RCC 7860 (cell line): ENCODE data around the gene PLEKHH3.

ENCODE experiments used
- DNase-seq: peaks from one replicate; pipeline ENCODE4 v3.0.0-alpha.2; 2015; ENCODE audit warnings: low spot score
- FAIRE-seq: peaks from 2 replicates; lab custom pipeline; 2012; peaks lifted over from hg19 to GRCh38; lab: Jason Lieb, UNC

Gene PLEKHH3

DNA sequence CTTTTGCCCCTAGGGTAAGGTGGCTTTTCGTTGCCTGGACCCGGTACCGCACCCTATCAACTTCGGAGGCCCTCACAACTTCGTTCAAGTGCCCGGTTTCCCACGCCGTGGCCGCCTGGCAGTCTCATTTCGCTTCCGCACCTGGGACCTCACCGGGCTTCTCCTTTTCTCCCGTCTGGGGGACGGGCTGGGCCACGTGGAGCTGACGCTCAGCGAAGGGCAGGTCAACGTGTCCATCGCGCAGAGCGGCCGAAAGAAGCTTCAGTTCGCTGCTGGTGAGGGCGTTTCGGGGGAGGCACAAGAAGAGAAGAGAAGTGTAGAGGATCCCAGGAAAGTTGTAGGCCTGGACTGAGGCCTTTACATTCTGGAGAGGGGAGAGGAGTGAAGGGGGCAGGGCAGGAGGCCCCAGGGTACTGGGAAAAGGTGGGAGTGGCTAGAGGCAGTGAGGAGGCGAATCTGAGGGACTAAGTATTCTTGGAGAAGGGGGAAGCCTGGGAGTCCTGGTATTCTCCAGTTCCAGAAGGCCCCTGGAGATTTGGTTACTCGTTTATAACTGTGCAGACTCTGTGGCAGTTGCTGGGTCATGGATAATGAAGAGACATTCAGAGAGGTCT lies 11.0 kb upstream of the PLEKHH3 start:
- FAIRE-seq (no peak), DNase-seq (no peak)

DNA sequence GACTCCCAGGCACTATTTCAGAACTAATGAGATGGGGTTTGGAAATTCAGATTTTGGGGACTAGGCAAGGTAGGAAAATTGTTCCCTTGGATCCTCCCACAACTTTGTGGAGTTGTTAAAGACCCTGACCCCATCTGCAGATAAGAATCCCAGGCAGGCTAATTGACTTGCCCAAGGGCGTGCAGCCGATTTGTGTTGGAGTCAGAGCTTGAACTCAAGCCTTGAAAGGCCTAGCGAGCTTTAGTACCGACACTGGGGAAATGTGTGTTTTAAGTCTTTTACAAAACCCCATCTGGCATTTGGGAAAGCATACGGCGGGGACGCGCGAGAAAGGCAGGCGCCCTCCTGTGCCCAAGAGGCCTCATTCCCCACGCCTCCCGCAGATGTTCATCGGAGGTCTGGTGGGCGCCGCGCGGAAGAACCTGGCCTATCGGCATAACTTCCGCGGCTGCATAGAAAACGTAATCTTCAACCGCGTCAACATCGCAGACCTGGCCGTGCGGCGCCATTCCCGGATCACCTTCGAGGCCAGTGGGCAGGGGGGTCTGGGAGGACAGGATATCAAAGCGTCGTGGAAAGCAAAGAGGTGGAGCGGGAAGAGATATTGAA lies 9.8 kb upstream of the PLEKHH3 start:
- no peak for FAIRE-seq
- DNase-seq = no peak

DNA sequence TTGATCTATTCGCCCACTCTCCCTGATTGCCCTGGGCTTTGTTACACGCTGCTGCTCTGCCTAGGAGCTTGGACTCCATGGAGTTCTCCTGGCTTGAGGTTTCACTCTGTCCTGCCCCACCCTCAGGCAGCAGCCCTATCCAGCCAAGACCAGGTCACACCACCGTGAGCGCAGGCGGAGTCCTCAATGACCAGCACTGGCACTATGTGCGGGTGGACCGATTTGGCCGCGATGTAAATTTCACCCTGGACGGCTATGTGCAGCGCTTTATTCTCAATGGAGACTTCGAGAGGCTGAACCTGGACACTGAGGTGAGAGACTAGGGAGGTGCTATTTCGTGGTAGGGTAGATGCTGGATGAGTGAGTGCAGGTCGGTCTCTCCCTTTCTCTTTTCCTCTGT lies 9.0 kb upstream of the PLEKHH3 start:
- FAIRE-seq (no peak), DNase-seq (no peak)

DNA sequence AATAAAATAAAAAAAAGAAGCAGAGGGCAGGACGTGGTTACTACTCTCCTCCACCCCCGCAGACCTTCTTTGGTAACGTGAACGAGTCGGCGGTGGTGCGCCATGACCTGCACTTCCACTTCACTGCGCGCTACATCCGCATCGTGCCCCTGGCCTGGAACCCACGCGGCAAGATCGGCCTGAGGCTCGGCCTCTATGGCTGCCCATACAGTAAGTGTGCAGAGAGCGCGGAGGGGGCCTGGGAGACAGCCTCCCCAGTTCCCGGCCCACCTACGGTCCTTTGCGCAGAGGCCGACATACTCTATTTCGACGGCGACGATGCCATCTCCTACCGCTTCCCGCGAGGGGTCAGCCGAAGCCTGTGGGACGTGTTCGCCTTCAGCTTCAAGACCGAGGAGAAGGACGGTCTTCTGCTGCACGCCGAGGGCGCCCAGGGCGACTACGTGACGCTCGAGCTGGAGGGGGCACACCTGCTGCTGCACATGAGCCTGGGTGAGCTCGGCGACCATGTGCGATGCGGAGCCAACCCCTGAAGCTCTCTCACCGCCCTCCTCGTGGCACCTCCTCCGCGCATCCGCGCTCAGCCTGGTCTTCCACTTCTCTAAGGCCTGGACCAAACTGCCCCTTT lies 8.2 kb upstream of the PLEKHH3 start:
- DNase-seq = no peak
- no peak for FAIRE-seq

DNA sequence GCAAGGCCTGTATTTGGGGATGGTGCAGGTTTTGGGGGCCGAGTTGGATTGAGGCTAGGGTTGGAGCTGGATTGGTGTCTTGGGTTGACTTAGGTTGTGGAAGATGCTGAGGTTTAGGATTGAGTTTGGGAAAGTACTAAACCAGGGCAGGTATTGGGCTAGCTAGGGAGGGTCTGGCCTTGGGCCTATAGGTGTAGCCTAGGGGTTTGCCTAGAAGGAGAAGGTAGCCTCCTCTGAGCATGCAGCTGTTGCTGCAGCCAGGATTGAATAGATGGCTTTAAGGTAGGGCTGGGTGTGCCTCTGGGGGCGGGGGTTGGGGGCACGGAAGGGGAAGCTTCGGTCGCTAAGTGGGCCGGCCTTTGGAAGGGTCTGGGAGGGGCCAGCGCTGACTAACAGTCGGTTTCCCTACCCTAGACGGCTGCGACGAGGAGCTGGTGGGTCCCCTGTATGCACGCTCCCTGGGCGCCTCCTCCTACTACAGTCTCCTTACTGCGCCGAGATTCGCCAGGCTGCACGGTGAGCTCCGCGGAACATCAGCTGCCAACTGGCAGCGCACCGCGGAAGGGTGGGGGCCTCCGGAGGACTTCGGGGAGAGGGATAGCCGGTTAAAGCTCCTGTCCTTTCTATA lies 6.7 kb upstream of the PLEKHH3 start:
- no peak for FAIRE-seq
- DNase-seq = no peak

DNA sequence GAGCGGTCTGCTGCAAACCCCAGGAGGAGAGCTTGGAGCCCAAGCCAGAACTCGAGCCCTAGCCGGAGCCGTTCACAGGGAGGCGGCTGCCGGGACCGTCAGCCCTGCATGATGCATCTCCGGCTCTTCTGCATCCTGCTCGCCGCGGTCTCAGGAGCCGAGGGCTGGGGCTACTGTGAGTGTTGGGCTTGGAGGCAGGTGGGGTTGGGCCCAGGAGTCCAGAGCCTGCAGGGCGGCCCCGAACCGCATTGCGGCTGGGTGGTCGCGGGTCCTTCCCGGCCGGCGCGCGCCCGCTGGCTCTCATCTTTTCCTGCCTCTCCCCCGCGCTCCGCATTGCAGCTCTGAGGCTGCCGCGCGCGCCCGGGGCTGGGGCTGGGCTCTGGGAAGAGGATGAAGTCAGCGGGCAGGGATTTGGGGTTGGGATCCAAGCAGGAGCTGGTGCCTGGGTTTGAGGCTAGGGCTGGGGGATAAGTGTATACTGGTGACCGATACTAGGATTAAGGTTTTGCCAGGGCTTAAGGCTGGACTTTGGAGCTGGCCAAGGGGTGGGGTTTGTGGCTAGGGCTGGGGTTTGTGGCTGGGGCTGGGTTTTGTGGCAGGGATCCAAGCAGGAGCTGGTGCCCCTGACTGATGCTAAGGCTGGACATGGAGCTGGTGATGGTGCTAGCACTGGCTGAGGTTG lies 6.1 kb upstream of the PLEKHH3 start:
- FAIRE-seq (no peak), DNase-seq (peak; percentile 28)

DNA sequence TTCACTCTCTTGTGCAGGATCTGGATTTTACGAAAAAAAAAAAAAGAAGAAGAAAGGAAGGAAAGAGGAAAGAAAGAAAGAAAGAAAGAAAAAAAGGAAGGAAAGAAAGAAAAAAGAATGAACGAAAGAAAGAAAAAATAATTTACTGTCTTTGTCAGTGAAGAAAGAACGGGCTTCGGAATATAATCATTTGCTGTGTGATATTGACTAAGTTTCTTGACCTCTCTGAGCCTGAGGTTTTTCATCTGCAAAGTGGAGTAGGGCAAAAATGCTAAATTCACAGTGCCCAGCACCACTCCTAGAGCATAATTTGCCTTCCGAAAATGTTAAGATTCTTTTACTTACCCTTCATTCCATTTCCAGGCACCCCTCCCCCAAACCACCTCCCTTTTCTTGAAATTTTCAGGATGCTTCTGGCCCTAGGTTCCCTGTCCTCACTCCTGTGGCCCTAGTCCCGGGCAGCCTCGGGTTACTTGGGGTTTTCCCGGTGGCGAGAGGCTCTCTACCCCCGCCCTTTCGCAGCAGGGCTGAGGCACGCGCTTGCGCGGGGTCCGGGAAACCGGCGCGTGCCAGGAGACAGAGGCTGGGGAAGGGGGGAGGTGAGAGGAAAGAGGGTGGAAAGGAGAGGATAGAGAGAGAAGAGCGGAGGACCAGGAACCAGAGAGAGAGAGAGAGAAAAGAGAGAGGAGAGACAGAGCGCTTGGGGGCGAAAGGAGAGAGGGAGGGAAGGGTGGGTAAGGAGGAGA lies 5.4 kb upstream of the PLEKHH3 start, which contains the start of gene CNTNAP1:
Gene CNTNAP1, plus strand, starts transcription at position 556 of the 746 bp plus-strand sequence. CDS start 299 bp downstream, outside the sequence.
- FAIRE-seq (peak; percentile 58), DNase-seq (peak; percentile 64)

DNA sequence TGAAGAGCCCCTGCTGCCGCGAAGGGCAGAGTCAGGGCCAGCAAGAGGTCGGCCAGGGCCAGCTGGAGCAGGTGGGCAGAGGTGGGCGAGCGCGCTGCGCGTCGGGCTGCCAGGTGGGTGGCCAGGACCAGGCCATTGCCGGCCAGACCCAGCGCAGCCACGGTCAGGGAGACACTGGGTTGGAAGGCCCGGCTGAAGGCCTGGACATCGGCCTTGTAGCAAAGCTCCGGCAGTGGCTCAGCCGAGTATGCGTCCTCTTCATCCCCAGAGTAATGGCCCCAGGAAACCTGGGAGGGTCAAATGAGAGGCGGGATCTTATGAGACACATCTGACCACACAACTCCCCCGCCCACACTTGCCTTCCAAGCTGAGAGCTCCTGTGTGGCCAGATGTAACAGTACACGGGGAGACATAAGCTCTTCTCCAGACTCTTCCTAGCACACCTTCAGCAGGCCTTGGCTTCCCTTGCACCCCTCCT lies 3.6 kb upstream of the PLEKHH3 start:
- FAIRE-seq = no peak
- DNase-seq = peak; percentile 18

DNA sequence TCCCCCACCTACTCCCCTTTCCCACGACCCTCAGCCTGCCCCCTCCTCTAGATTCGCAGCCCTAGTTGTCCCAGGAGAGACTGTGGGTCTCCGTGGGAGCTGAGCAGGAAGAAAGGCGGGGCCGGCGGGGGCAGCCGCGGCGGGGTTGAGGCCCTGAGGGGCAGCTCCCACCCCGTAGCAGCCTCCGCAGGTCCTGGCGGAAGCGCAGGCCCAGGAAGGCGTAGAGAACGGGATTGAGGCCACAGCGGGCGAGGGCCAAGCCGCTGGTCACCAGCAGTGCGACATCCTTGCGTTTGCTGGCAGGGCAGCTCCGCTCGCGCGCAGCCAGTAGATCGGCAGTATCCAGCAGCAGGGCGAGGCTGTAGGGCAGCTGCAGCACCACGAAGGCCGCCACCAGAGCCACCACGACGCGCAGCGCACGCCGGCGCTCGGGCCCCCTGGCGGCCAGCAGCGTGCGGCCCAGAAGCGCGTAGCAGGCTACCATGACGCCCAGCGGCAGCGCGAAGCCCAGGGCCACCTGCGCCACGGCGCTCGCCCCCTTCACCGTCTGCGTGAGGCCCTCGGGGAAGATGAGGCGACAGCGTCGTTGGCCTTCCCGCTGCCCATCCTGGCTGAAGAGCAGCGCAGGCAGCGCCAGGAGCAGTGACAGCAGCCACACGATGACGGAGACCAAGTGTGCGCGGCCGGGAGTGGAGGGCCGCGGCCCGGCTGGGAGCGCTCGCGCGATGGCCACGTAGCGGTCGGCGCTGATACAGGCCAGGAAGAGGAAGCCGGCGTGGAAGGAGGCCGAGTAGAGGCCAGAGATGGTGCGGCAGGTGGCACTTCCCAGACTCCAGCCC lies 2.9 kb upstream of the PLEKHH3 start:
- FAIRE-seq (no peak), DNase-seq (peak; percentile 69)

DNA sequence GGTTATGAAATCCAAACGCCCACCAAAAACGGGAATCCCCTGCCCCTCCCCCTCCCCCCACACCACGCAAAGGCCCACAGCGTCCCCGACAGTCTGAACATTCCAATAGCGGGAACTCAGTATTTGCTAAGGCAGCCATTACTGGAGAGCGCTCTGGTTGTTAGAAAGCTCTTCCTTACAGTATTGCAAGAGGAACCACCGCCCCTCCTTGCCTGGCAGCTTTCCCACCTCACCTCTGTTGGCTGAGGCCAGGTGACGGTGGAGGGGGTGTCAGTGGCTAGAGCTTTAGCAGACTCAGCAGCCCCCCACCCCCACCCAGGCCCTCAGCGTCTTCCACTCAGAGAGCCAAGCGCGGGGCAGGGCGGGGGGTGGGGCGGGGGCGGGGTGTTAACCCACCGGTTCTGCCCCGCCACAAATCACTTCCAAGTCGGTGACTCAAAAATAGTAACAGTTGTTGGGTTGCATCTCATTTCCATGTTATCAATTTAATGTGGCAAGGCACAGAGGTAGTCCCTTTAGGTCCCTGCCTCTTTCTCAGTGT lies 2.2 kb upstream of the PLEKHH3 start:
- DNase-seq = peak; percentile 69
- no peak for FAIRE-seq

DNA sequence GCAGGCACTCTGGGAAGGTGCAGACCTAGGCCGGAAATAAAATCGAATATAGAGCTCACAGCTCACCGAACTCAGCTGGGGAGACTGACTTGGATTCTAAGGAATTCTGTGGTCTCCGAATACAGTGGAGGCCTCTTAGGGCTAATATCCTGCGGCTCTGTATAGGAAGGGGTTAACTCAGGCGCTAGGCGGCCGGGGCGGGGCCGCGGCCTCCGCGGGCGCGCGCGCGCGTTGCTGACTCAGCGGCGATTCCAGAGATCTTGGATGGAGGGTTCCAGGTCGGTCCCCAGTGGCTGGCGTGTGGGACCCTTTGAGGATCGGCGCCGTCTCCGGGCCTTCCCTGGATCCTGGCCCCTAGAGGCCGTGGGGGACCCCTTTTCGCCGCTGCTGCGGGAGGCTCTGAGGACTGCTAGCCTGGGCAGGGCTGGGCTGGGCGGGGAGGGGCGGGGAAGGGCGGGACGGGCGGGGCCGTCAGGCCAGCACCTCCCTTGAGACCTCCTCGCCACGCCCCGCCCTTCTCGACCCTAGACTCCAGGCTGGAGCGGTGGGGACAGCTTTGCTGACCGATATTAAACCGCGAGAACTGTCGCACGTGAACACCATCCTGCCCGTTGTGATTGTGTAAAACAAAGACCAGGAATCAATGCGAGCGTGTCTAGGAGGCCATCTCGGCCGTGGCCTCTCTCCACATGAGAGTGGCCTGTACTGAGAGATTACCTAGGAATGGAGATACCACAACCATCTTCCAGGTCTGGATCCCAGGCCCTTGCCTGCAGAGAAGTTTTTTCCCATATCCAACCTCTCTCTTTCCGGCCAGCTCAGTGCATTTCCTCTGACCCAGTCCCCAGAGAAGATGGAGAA lies 1.4 kb upstream of the PLEKHH3 start:
- peak; percentile 92 for DNase-seq
- no peak for FAIRE-seq

DNA sequence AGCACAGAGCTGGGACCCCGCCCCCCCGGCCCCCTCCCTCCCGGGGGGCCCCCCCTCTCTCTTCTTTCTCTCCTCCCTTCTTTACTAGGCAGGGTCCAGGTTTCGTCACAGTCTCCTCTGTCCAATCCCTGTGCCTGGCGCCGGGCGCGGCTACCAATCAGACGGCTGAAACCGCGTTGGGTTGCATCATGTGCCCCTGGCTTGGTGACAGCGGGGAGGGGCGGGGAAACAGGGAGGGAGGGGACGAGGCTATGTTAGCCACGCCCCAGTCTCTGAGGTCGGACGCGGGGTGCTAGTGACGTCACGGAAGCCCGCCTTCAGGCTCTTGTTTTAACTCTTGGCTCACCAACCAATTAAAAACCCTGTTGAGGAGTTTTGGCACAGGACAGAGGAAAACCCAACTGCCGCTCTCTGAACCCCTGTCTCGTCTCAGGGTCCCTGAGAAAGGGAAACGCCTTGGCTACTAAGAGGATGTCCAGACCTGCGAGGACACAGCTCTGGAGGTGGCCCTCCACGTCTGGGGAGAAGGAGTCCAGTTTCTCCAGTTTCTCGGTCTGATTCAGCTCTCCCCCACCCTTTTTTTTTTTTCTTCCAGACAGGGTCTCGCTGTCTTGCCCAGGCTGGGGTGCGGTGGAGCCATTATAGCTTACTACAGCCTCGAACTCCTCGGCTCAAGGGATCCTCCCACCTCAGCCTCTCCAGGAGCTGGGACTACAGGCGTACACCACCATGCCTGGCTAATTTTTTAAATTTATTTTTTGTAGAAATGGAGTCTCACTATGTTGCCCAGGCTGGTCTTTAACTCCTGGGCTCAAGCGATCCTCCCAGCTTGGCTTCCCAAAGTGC lies 441 bp upstream of the PLEKHH3 start:
- DNase-seq = peak; percentile 99
- peak; percentile 83 for FAIRE-seq

DNA sequence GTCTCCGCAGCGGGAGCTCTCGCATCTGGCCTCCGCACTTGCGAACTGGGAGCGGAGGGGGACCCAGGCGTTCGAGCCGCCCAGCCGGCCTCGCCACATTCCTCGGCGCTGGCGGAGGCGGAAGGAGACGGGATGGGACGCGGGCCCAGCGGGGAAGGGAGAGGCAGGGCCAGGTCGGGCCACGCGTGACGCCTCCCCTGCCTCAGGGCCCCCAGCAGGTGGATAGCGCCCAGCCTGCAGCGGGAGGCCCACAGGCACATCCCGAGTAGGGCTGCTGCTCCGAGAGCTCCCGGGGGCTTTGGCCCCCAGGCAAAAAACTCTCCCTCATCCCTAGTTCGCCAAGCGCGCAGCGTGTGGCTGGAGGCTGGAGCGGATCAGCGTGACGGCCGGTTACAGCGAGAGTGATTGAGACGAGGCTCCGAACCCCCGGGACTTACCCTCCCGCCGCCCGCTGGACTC lies 800 bp downstream of the PLEKHH3 start:
- FAIRE-seq = no peak
- DNase-seq = peak; percentile 8

DNA sequence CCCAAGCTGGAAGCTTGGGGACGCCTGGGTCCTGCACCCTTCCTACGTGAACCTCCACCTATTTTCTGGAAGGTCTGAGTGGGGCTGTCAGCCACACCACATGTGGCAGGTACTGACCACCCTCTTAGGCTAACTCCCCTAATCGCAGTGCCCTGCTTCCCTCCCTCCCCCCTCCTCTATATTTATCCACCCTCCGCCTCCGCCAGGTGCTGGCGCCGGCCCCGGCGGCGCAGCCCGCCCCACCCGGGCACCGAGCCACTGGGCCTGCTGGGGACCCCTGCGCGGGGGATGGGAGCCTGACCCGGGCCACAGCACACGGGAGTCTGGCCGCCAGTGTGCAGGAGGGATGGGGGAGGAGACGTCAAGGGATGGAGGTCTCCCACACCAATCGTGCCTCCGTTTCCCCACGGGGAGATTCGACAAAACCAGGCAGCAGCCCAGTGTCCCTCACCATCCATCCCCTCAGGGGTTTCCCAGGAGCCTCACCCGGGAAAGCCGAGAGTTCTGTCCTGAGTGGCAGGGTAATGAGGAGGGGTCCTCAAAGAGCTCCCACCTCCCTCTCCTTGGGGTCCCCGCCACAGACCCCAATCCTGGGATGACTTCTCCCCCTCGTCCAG lies 1.3 kb downstream of the PLEKHH3 start:
- DNase-seq (no peak), FAIRE-seq (no peak)

DNA sequence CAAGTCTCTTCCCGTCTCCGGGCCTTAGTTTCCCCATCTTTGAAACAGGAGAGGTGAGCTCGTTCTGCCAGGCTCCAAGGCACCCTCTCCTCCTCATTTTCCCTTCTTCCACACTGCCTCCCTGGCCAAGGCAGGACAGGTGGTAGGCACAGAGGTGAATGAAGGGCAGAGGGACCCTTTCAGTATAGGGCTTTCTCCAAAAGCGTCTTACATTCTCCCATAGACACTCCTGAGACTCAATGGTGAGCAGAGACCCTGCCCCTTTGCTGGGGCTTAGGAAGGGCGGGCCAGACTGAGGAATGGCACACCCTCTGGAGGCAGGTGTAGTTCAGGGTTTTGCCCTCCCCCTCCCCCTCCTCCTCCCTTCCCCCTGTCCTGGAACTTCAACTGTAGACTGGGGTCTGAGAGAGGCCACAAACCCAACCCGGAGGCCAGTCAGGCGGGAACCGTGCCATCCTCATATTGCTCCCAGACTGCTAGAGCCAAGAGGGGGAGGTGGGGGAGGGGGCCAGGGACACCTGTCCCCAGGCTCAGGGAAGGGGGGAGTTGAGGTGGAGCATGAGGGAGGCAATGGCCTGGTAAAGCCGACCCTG lies 1.9 kb downstream of the PLEKHH3 start:
- FAIRE-seq = no peak

More for the DNA sequence above, 1.9 kb downstream of the PLEKHH3 start:
- DNase-seq = no peak
